Fibroblast of villous mesenchyme (primary cell): ENCODE measurements around the gene UVRAG. TPM values are rescaled to one million over a fixed set of nuclear protein-coding genes. Genes with fewer than 3 reads are reported as not detected.

Experiments used
- DNase-seq: peaks from one replicate; pipeline ENCODE4 v3.0.0-alpha.2; 2010; ENCODE audit warnings: low read depth
- H3K4me3 ChIP-seq: 2 replicates; pipeline ENCODE4 v1.5.1; 2011; ENCODE audit warnings: low read depth, mild to moderate bottlenecking, low read length
- total RNA-seq: library from RNA; depleted of rRNA; stranded (reverse); fragments of >200 nt; gene quantifications from 2 replicates; pipeline ENCODE4 v1.2.3, GENCODE V29; 2012
- TF ChIP-seq, protein P1 (sequence below): IDR thresholded peaks from 2 replicates; pipeline ENCODE4 v1.5.1; 2012; ENCODE audit warnings: low read depth, mild to moderate bottlenecking, low read length; ENCODE audit not compliant: insufficient read depth

Gene UVRAG
- total RNA-seq, 1 donor = 37.1 TPM

DNA sequence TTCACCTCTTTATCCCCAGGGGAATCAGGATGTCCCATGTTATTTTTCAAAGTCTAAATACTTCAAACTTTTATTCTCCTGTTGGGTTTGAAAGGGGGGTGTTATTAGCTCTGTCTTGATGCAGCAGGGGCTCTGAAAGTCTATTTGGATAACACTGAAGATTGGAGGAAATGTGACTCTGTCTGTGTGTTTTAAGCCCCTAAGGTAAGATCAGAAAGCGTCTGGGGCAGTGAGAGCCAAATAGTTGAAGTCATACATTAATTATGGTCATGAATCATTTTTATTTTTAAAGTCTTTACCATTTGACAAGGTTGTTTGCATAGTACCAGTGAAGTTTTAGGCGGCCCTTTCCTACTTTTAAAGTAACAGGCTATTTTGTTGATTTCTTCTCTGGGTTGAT, 139.0 kb downstream of the UVRAG start:
- DNase-seq = no peak
- no peak overlapping the region for H3K4me3 ChIP-seq

DNA sequence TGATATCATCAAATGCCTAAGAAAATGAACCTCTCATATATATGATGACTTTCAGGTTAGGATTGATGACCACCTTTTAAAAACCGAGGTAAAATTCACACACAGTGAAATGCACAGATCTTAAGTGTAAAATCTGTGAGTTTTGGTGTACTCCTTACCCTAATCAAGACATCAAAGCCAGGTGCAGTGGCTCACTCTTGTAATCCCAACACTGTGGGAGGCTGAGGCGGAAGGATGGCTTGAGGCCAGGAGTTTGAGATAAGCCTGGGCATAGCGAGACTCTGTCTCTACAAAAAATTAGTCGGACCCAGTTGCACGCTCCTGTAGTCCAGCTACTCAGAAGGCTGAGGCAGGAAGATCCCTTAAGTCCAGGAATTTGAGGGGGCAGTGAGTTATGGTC, 140.4 kb downstream of the UVRAG start:
- no peak overlapping the region for H3K4me3 ChIP-seq
- DNase-seq = no peak
- TF ChIP-seq, protein P1, sequence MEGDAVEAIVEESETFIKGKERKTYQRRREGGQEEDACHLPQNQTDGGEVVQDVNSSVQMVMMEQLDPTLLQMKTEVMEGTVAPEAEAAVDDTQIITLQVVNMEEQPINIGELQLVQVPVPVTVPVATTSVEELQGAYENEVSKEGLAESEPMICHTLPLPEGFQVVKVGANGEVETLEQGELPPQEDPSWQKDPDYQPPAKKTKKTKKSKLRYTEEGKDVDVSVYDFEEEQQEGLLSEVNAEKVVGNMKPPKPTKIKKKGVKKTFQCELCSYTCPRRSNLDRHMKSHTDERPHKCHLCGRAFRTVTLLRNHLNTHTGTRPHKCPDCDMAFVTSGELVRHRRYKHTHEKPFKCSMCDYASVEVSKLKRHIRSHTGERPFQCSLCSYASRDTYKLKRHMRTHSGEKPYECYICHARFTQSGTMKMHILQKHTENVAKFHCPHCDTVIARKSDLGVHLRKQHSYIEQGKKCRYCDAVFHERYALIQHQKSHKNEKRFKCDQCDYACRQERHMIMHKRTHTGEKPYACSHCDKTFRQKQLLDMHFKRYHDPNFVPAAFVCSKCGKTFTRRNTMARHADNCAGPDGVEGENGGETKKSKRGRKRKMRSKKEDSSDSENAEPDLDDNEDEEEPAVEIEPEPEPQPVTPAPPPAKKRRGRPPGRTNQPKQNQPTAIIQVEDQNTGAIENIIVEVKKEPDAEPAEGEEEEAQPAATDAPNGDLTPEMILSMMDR = no peak

More for the DNA sequence above, 139.0 kb downstream of the UVRAG start:
- TF ChIP-seq, protein P1 = no peak

DNA sequence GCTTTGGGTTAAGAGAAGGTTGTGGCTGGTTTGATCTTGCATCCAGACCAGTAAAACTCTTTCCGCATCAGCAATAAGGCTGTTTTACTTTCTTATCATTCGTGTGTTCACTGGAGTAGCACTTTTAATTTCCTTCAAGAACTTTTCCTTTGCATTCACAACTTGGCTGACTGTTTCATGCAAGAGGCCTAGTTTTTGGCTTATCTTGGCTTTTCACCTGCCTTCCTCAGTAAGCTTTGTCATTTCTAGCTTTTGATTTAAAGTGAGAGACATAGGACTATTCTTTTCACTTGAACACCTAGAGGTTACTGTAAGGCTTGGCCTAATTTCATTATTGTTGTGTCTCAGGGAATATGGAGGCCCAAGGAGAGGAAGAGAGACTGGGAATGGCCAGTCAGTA, 144.5 kb downstream of the UVRAG start:
- no peak overlapping the region for H3K4me3 ChIP-seq
- DNase-seq = no peak
- TF ChIP-seq, protein P1 = no peak

DNA sequence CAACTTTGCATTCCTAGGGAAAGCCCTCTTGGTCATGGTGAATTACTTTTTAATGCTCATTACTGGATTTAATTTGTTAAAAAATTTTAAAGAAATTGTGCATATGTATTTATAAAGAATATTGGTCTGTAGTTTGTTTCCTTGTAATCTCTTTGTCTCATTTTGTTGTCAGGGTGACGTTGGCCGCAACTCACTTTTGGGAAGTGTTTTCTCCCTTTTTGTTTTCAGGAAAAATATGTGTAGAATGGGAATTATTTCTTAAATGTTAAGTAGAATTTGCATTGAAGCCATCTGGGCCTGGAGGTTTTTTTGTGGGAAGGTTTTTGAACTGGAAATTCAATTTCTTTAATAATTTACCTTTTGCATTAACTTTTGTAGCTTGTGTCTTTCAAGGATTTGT, 149.1 kb downstream of the UVRAG start:
- DNase-seq = no peak
- TF ChIP-seq, protein P1 = no peak
- no peak overlapping the region for H3K4me3 ChIP-seq

DNA sequence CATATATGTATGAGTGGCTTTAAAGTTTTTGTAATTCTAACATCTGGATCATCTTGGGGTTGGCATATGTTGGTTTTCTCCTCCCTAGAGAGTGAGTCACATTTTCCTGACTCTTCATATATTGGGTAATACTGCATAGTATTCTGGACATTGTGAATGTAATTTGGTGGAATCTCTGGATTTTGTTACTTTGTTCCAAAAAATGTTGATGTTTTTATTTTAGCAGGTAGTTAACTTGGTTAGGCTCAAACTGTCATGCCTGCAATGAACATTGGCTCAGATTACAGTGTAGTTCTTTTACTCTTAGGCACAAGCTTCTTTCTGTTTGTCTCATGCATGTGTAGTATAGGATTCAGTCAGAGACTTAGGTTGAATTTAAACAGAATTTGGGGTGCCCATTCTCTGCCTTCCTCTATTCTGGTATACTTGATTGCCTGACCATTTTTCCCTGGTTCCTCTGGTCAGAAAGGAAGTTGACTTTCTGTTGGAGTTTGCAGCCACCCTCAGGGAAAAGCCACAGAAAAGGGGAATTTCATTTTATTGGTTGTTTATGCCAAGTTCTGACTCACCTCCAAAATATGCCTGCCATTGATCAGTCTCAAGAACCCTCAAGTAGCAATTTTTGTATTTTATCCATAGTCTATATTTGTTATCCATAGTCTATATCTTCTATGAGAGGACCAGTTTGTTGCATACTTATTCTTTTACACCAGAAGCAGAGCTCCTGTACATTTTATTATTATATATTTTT, 151.7 kb downstream of the UVRAG start:
- DNase-seq = peak; percentile 92
- H3K4me3 ChIP-seq = no peak overlapping the region
- TF ChIP-seq, protein P1 = no peak

DNA sequence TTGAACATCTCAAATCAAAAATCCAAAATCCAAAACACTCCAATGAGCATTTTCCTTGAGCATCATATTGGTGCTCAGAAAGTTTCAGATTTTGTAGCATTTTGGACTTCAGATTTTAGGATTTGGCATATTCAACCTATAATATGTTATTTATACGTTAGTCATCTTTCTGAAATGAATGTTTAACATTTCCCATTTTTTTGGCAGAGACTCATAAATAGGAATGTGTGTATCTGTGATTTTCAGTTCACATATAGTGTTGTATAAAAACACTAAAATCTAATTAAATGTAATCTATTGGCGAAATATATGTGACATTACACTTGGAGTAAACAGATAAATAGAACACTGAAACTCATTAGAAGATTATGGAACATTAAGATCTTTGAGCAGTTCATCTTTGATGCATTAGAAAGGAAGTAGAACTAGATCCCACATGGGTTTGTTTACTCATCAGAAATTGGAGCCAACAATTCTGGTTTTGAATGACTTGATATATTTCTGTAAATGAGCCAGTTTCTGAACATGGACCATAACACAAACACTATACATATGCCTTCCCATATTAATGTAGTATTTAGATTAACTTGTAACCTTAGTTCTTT, 153.1 kb downstream of the UVRAG start:
- H3K4me3 ChIP-seq = no peak overlapping the region
- no peak for DNase-seq
- TF ChIP-seq, protein P1 = no peak
